Mesenchymal stem cell (in vitro differentiated cells and primary cell): ENCODE measurements around the gene RIPOR2.
"Not testable (repeated sequence)": the region's sequence is repeated elsewhere in the genome, so short reads cannot be mapped to it uniquely, and the experiment has no call there.

ENCODE experiments used
- DNase-seq: peaks from one replicate; pipeline ENCODE4 v3.0.0-alpha.2; 2013
- H2AFZ ChIP-seq: one replicate; pipeline ENCODE4 v1.6.1; 2013; ENCODE audit warnings: low read depth, mild to moderate bottlenecking, control low read depth, inconsistent platforms, low read length, moderate library complexity
- H2AK5ac ChIP-seq: 2 replicates; pipeline ENCODE4 v1.6.1; 2013; ENCODE audit warnings: low read length, moderate library complexity, mild to moderate bottlenecking, inconsistent platforms; ENCODE audit not compliant: severe bottlenecking
- H2BK120ac ChIP-seq: one replicate; pipeline ENCODE4 v1.6.1; 2013; ENCODE audit warnings: low read depth, mild to moderate bottlenecking, inconsistent platforms, low read length, moderate library complexity
- H2BK12ac ChIP-seq, 2 experiments: one replicate each; pipeline ENCODE4 v1.6.1; 2013; ENCODE audit warnings: inconsistent platforms in 2 of 2, low read length in 2 of 2, mild to moderate bottlenecking in 2 of 2, moderate library complexity in 2 of 2, control low read depth in 1 of 2
- H2BK15ac ChIP-seq: one replicate; pipeline ENCODE4 v1.6.1; 2013; ENCODE audit warnings: mild to moderate bottlenecking, low read depth, inconsistent platforms; ENCODE audit not compliant: poor library complexity, severe bottlenecking
- H2BK5ac ChIP-seq: 2 replicates; pipeline ENCODE4 v1.6.1; 2013; ENCODE audit warnings: low read depth, mild to moderate bottlenecking, low read length, control low read depth, inconsistent platforms; ENCODE audit not compliant: poor library complexity, severe bottlenecking
- H3K14ac ChIP-seq, 2 experiments: one replicate each; pipeline ENCODE4 v1.6.1; 2013; ENCODE audit warnings: inconsistent platforms in 2 of 2, low read length in 2 of 2, control low read depth in 1 of 2, mild to moderate bottlenecking in 1 of 2, moderate library complexity in 1 of 2
- H3K18ac ChIP-seq, 2 experiments: one replicate each; pipeline ENCODE4 v1.6.1; 2013; ENCODE audit warnings: inconsistent platforms in 2 of 2, low read length in 2 of 2, control low read depth in 1 of 2, low read depth in 1 of 2, mild to moderate bottlenecking in 1 of 2
- H3K23ac ChIP-seq, 2 experiments: one replicate each; pipeline ENCODE4 v1.6.1; 2013; ENCODE audit warnings: inconsistent platforms in 2 of 2, low read length in 2 of 2, mild to moderate bottlenecking in 2 of 2, moderate library complexity in 2 of 2, control low read depth in 1 of 2
- H3K27ac ChIP-seq: 2 replicates; pipeline ENCODE4 v1.5.1; 2013; ENCODE audit warnings: mild to moderate bottlenecking, moderate library complexity, low read length, control low read depth, inconsistent platforms; ENCODE audit not compliant: poor library complexity, severe bottlenecking
- H3K27me3 ChIP-seq, 2 experiments: 2 replicates each; pipeline versions ENCODE4 v1.6.1 to v1.7.0; 2013; ENCODE audit warnings: low read length in 2 of 2, mild to moderate bottlenecking in 2 of 2, moderate library complexity in 2 of 2, control low read depth in 1 of 2, inconsistent platforms in 1 of 2; ENCODE audit not compliant: control insufficient read depth in 1 of 2, insufficient read depth in 1 of 2
- H3K36me3 ChIP-seq, 2 experiments: 2 replicates each; pipeline versions ENCODE4 v1.6.1 to v1.7.0; 2013; ENCODE audit warnings: low read length in 2 of 2, control low read depth in 1 of 2, inconsistent platforms in 1 of 2, low read depth in 1 of 2, mild to moderate bottlenecking in 1 of 2; ENCODE audit not compliant: insufficient read depth in 2 of 2, control insufficient read depth in 1 of 2
- H3K4ac ChIP-seq, 2 experiments: one replicate each; pipeline ENCODE4 v1.6.1; 2013; ENCODE audit warnings: inconsistent platforms in 2 of 2, low read length in 2 of 2, mild to moderate bottlenecking in 2 of 2, moderate library complexity in 2 of 2, control low read depth in 1 of 2, low read depth in 1 of 2
- H3K4me1 ChIP-seq: 2 replicates; pipeline ENCODE4 v1.6.1; 2013; ENCODE audit warnings: low read depth, low read length, control low read depth; ENCODE audit not compliant: control insufficient read depth, insufficient read depth
- H3K4me2 ChIP-seq: 2 replicates; pipeline ENCODE4 v1.6.1; 2013; ENCODE audit warnings: low read length, mild to moderate bottlenecking, inconsistent platforms; ENCODE audit not compliant: poor library complexity, severe bottlenecking
- H3K4me3 ChIP-seq, 2 experiments: 2 replicates each; pipeline versions ENCODE4 v1.5.1 to v1.7.0; 2013; ENCODE audit warnings: low read length in 2 of 2, mild to moderate bottlenecking in 2 of 2, control low read depth in 1 of 2, low read depth in 1 of 2; ENCODE audit not compliant: insufficient read depth in 1 of 2
- H3K79me1 ChIP-seq: replicated peaks from 2 replicates; pipeline ENCODE4 v1.6.1; 2013; ENCODE audit warnings: mild to moderate bottlenecking, control low read depth, low read length, inconsistent platforms; ENCODE audit not compliant: poor library complexity, severe bottlenecking
- H3K9ac ChIP-seq: 2 replicates; pipeline ENCODE4 v1.7.0; 2013; ENCODE audit warnings: mild to moderate bottlenecking, low read length, moderate library complexity
- H3K9me3 ChIP-seq: 2 replicates; pipeline ENCODE4 v1.7.0; 2013; ENCODE audit warnings: mild to moderate bottlenecking, low read length; ENCODE audit not compliant: control insufficient read depth
- H4K8ac ChIP-seq: one replicate; pipeline ENCODE4 v1.6.1; 2013; ENCODE audit warnings: inconsistent platforms, mild to moderate bottlenecking, low read length, moderate library complexity
- H4K91ac ChIP-seq: one replicate; pipeline ENCODE4 v1.6.1; 2013; ENCODE audit warnings: mild to moderate bottlenecking, low read length, inconsistent platforms
- WGBS: methylation state at CpG from one replicate; pipeline ENCODE4 v1.1.7; 2013; ENCODE audit warnings: mixed read lengths; 5-methylcytosine and 5-hydroxymethylcytosine counted together

Gene RIPOR2

GRCh38 chr6:24948261-24948660 lies 12.5 kb upstream of the RIPOR2 start:
- H2BK5ac ChIP-seq, H2BK120ac ChIP-seq, H3K18ac ChIP-seq, H3K4me3 ChIP-seq, H3K4me1 ChIP-seq, H3K36me3 ChIP-seq, H3K14ac ChIP-seq, DNase-seq, H3K79me1 ChIP-seq, H3K4ac ChIP-seq, H4K8ac ChIP-seq, H3K4me2 ChIP-seq, H2AK5ac ChIP-seq, H3K23ac ChIP-seq, H2BK15ac ChIP-seq, H3K27ac ChIP-seq, H4K91ac ChIP-seq, H2AFZ ChIP-seq, H3K9ac ChIP-seq, H2BK12ac ChIP-seq: not testable (repeated sequence)
- 85% methylated on average over 5 of the region's 7 CpGs for WGBS
- Histone ChIP-seq H3K27me3 (peaks cover 18% of the 10 kb centered on the region in 2 experiments), H3K9me3 (peaks cover 38% of the 10 kb centered on the region)

GRCh38 chr6:24947636-24948035 lies 11.9 kb upstream of the RIPOR2 start:
- no peak overlapping the region for H4K8ac ChIP-seq
- peaks cover 37% of the 10 kb centered on the region for H3K9me3 ChIP-seq
- H3K36me3 ChIP-seq, result no peaks in the 10 kb centered on the region
- no peak overlapping the region for H3K9ac ChIP-seq
- H3K4me3 ChIP-seq, result no peak overlapping the region
- no peaks in the 10 kb centered on the region for H3K79me1 ChIP-seq
- H3K27ac ChIP-seq, result no peak overlapping the region
- no peak overlapping the region for H2AFZ ChIP-seq
- no peak overlapping the region for H3K4ac ChIP-seq
- DNase-seq, result no peak
- no peak overlapping the region for H3K14ac ChIP-seq
- no peak overlapping the region for H2BK5ac ChIP-seq
- no peak overlapping the region for H4K91ac ChIP-seq
- H2BK15ac ChIP-seq, result no peak overlapping the region
- WGBS, result 89% methylated on average over 4 of the region's 4 CpGs
- H2BK12ac ChIP-seq, result no peak overlapping the region
- no peak overlapping the region for H2BK120ac ChIP-seq
- H3K27me3 ChIP-seq, result peaks cover 17 to 18% of the 10 kb centered on the region in 2 experiments
- H3K18ac ChIP-seq, result no peak overlapping the region
- H3K4me2 ChIP-seq, result no peak overlapping the region
- H3K23ac ChIP-seq, result no peak overlapping the region
- no peaks in the 10 kb centered on the region for H3K4me1 ChIP-seq
- no peak overlapping the region for H2AK5ac ChIP-seq

- DNase-seq, result no peak
- no peak overlapping the region for H2BK5ac ChIP-seq
- no peak overlapping the region for H2BK120ac ChIP-seq
- H3K14ac ChIP-seq, result no peak overlapping the region
- no peak overlapping the region for H4K8ac ChIP-seq
- H4K91ac ChIP-seq, result no peak overlapping the region
- H3K9ac ChIP-seq, result no peak overlapping the region
- H3K27me3 ChIP-seq, result peaks cover 12 to 18% of the 10 kb centered on the region in 2 experiments
- H3K9me3 ChIP-seq, result peaks cover 37% of the 10 kb centered on the region
- no peak overlapping the region for H2BK15ac ChIP-seq
- H3K4me1 ChIP-seq, result no peaks in the 10 kb centered on the region
- no peak overlapping the region for H3K4me2 ChIP-seq
- H3K79me1 ChIP-seq, result no peaks in the 10 kb centered on the region
- H2AFZ ChIP-seq, result no peak overlapping the region
- no peaks in the 10 kb centered on the region for H3K36me3 ChIP-seq
- H3K4ac ChIP-seq, result no peak overlapping the region
- H2AK5ac ChIP-seq, result no peak overlapping the region
- H3K23ac ChIP-seq, result no peak overlapping the region
- H3K4me3 ChIP-seq, result no peak overlapping the region
- no peak overlapping the region for H3K27ac ChIP-seq
- H2BK12ac ChIP-seq, result no peak overlapping the region
- H3K18ac ChIP-seq, result no peak overlapping the region
These were observed 9.3 kb upstream of the RIPOR2 start for GRCh38 chr6:24945054-24945453.

- no peak overlapping the region for H3K4me3 ChIP-seq
- no peak for DNase-seq
- H3K36me3 ChIP-seq, result no peaks in the 10 kb centered on the region
- no peak overlapping the region for H3K4me2 ChIP-seq
- H3K27me3 ChIP-seq, result peaks cover 5 to 8% of the 10 kb centered on the region in 2 experiments
- H3K4me1 ChIP-seq, result no peaks in the 10 kb centered on the region
- no peak overlapping the region for H3K27ac ChIP-seq
- no peak overlapping the region for H2BK15ac ChIP-seq
- no peaks in the 10 kb centered on the region for H3K79me1 ChIP-seq
- H2BK12ac ChIP-seq, result no peak overlapping the region
- no peak overlapping the region for H2BK120ac ChIP-seq
- H2AFZ ChIP-seq, result no peak overlapping the region
- H4K8ac ChIP-seq, result no peak overlapping the region
- no peak overlapping the region for H3K14ac ChIP-seq
- no peak overlapping the region for H2BK5ac ChIP-seq
- 87% methylated on average over 2 of the region's 2 CpGs for whole genome bisulfite sequencing
- H3K9ac ChIP-seq, result no peak overlapping the region
- no peak overlapping the region for H2AK5ac ChIP-seq
- no peak overlapping the region for H3K18ac ChIP-seq
- peaks cover 37% of the 10 kb centered on the region for H3K9me3 ChIP-seq
- no peak overlapping the region for H4K91ac ChIP-seq
- no peak overlapping the region for H3K23ac ChIP-seq
- H3K4ac ChIP-seq, result no peak overlapping the region
These were observed 8.0 kb upstream of the RIPOR2 start for GRCh38 chr6:24943774-24944173.
